ENCODE results near the gene ETV4.

Gene ETV4

DNA sequence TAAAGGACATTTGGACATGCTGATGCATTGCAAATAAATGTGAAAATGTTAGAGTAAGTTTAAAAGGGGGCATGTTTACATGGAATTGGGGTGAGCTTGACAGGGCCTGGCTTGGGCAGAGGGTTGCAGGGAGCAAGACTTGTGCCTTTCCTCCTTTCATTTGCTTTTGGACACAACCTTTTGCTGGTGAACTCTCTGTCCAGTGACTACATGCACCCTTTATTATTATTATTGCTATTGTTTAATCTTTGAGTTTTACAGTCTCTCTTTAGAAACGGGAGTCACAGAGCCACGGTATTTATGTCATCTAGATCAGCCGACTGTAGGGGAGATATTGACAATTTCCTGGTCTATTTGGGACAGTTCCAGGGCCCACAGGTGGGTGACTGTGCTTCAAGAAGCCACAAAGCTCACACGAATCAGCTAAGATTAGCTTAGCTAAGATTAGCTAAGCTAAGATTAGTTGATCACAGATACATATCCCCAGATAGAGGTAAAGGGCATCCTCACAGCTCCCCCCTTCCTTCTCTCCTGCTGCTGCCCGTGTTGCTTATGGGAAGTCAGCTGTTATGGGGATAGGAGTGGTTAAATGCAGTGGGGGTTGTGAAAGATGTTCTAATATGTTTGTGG is 28.9 kb upstream of the ETV4 start:
- no peaks in the 10 kb centered on the region for H3K36me3 ChIP-seq (ENCODE audit: low read length)
- H3K9me2 ChIP-seq (replicated peaks; ENCODE audit: insufficient read depth, low read length): no peaks in the 10 kb centered on the region
- no peaks in the 10 kb centered on the region for H3K9me3 ChIP-seq (ENCODE audit: insufficient read depth, low read length)
- no peaks in the 10 kb centered on the region for H4K20me1 ChIP-seq (ENCODE audit: low read depth, low read length)
- no peak overlapping the region for H3K4me2 ChIP-seq (ENCODE audit: low read depth, low read length, poor library complexity, severe bottlenecking)
- H3K27me3 ChIP-seq (ENCODE audit: low read length): no peaks in the 10 kb centered on the region
- no peak overlapping the region for H2AFZ ChIP-seq (ENCODE audit: low read depth, low read length, severe bottlenecking)
- H3F3A ChIP-seq (ENCODE audit: insufficient read depth): no peaks in the 10 kb centered on the region
- H3K4me3 ChIP-seq (ENCODE audit: insufficient read depth, low read length, poor library complexity, severe bottlenecking): no peak overlapping the region
- TF ChIP-seq CTCF (IDR thresholded peaks at IDR 0.05; ENCODE audit: insufficient read depth, low read length, poor library complexity, severe bottlenecking) (no peak), EZH2phosphoT487 (conservative IDR thresholded peaks at IDR 0.05; ENCODE audit: low read length) (no peak)
- no peak overlapping the region for H3K27ac ChIP-seq (ENCODE audit: low read depth, low read length)
- H3K9ac ChIP-seq (ENCODE audit: low read length): no peak overlapping the region
- no peaks in the 10 kb centered on the region for H3K79me2 ChIP-seq (ENCODE audit: insufficient read depth, low read length)

GRCh38 chr17:43574348-43574747 is 28.2 kb upstream of the ETV4 start:
- H3K4me3 ChIP-seq (ENCODE audit: insufficient read depth, low read length, poor library complexity, severe bottlenecking): no peak overlapping the region
- no peak for TF ChIP-seq CTCF (IDR thresholded peaks at IDR 0.05; ENCODE audit: insufficient read depth, low read length, poor library complexity, severe bottlenecking)
- no peak for TF ChIP-seq EZH2phosphoT487 (conservative IDR thresholded peaks at IDR 0.05; ENCODE audit: low read length)
- H2AFZ ChIP-seq (ENCODE audit: low read depth, low read length, severe bottlenecking): no peak overlapping the region
- H3K9me2 ChIP-seq (replicated peaks; ENCODE audit: insufficient read depth, low read length): no peaks in the 10 kb centered on the region
- no peaks in the 10 kb centered on the region for H3K27me3 ChIP-seq (ENCODE audit: low read length)
- H3K9me3 ChIP-seq (ENCODE audit: insufficient read depth, low read length): no peaks in the 10 kb centered on the region
- no peak overlapping the region for H3K9ac ChIP-seq (ENCODE audit: low read length)
- no peak overlapping the region for H3K27ac ChIP-seq (ENCODE audit: low read depth, low read length)
- no peaks in the 10 kb centered on the region for H3K36me3 ChIP-seq (ENCODE audit: low read length)
- no peak overlapping the region for H3K4me2 ChIP-seq (ENCODE audit: low read depth, low read length, poor library complexity, severe bottlenecking)
- no peaks in the 10 kb centered on the region for H3K79me2 ChIP-seq (ENCODE audit: insufficient read depth, low read length)
- H4K20me1 ChIP-seq (ENCODE audit: low read depth, low read length): no peaks in the 10 kb centered on the region
- H3F3A ChIP-seq (ENCODE audit: insufficient read depth): no peaks in the 10 kb centered on the region

GRCh38 chr17:43573579-43574321 is 27.6 kb upstream of the ETV4 start:
- no peak overlapping the region for H3K4me3 ChIP-seq (ENCODE audit: insufficient read depth, low read length, poor library complexity, severe bottlenecking)
- H3K4me2 ChIP-seq (ENCODE audit: low read depth, low read length, poor library complexity, severe bottlenecking): no peak overlapping the region
- TF ChIP-seq EZH2phosphoT487 (conservative IDR thresholded peaks at IDR 0.05; ENCODE audit: low read length): no peak
- no peak for TF ChIP-seq CTCF (IDR thresholded peaks at IDR 0.05; ENCODE audit: insufficient read depth, low read length, poor library complexity, severe bottlenecking)

More at GRCh38 chr17:43573579-43574321, 27.6 kb upstream of the ETV4 start:
- no peaks in the 10 kb centered on the region for H4K20me1 ChIP-seq (ENCODE audit: low read depth, low read length)
- no peak overlapping the region for H3K27ac ChIP-seq (ENCODE audit: low read depth, low read length)
- H3K27me3 ChIP-seq (ENCODE audit: low read length): no peaks in the 10 kb centered on the region
- H3F3A ChIP-seq (ENCODE audit: insufficient read depth): no peaks in the 10 kb centered on the region
- H2AFZ ChIP-seq (ENCODE audit: low read depth, low read length, severe bottlenecking): no peak overlapping the region
- H3K9ac ChIP-seq (ENCODE audit: low read length): no peak overlapping the region
- H3K9me2 ChIP-seq (replicated peaks; ENCODE audit: insufficient read depth, low read length): no peaks in the 10 kb centered on the region
- no peaks in the 10 kb centered on the region for H3K36me3 ChIP-seq (ENCODE audit: low read length)
- no peaks in the 10 kb centered on the region for H3K9me3 ChIP-seq (ENCODE audit: insufficient read depth, low read length)
- no peaks in the 10 kb centered on the region for H3K79me2 ChIP-seq (ENCODE audit: insufficient read depth, low read length)

Data from SU-DHL-6 (cell line).